ENCODE results near the gene SEC14L6.
"Not testable (repeated sequence)": the region's sequence is repeated elsewhere in the genome, so short reads cannot be mapped to it uniquely, and the experiment has no call there.

SEC14L6 gene

DNA sequence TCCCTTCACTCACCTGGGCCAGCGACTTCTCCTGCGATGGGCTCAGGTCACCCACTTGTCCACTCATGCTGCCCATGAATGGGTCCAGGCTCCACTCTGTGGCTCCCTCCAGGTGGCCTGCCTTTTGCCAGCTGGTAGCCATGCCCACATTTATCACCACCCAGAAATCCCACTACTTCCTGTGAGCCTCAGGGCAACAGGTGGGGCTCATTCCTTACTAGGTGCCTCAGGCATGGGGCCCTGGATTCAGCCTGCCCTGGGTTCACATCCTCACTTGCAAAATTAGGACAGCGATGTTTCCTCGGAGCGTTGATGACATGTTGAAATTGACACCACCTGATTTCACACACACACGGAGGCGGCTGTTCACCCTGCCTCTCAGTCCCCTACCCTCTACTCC is at the start of gene SEC14L6:
Gene SEC14L6 (minus strand): TSS at position 126 of the 400 bp plus-strand sequence. CDS start 59 bp downstream, at position 67.
- H3K4me3 ChIP-seq (ENCODE audit: low read depth, low read length): no peak within 1 kb of the TSS
- TF ChIP-seq, protein P1, sequence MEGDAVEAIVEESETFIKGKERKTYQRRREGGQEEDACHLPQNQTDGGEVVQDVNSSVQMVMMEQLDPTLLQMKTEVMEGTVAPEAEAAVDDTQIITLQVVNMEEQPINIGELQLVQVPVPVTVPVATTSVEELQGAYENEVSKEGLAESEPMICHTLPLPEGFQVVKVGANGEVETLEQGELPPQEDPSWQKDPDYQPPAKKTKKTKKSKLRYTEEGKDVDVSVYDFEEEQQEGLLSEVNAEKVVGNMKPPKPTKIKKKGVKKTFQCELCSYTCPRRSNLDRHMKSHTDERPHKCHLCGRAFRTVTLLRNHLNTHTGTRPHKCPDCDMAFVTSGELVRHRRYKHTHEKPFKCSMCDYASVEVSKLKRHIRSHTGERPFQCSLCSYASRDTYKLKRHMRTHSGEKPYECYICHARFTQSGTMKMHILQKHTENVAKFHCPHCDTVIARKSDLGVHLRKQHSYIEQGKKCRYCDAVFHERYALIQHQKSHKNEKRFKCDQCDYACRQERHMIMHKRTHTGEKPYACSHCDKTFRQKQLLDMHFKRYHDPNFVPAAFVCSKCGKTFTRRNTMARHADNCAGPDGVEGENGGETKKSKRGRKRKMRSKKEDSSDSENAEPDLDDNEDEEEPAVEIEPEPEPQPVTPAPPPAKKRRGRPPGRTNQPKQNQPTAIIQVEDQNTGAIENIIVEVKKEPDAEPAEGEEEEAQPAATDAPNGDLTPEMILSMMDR (IDR thresholded peaks at IDR 0.05; ENCODE audit: low read depth, low read length, missing control alignments): no peak
- no peak for DNase-seq (ENCODE audit: low read depth)
- in situ Hi-C loops (cut with HindIII; ENCODE audit: low sequenced_read_pairs): no loop called here

DNA sequence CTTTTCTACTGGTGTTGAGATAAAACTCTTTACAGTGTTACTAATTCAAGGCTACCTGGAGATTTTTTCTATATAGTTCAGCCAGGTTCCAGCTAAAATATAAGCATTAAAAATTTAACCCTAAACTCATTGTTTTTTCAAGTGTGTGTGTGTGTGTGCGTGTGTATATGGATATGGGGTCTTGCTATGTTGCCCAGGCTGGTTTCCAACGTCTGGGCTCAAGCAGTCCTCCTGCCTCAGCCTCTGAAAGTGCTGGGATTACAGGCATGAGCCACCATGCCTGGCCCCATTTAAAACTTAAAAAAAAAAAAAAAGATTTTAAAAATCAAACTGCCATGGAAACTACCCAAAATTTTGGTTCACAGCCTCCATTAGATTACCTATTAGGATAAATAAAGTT is 49.7 kb upstream of the SEC14L6 start:
- DNase-seq (ENCODE audit: low read depth): no peak
- in situ Hi-C loops (cut with HindIII; ENCODE audit: low sequenced_read_pairs): no loop called here
- TF ChIP-seq, protein P1 (IDR thresholded peaks at IDR 0.05; ENCODE audit: low read depth, low read length, missing control alignments): no peak
- no peak overlapping the region for H3K4me3 ChIP-seq (ENCODE audit: low read depth, low read length)

DNA sequence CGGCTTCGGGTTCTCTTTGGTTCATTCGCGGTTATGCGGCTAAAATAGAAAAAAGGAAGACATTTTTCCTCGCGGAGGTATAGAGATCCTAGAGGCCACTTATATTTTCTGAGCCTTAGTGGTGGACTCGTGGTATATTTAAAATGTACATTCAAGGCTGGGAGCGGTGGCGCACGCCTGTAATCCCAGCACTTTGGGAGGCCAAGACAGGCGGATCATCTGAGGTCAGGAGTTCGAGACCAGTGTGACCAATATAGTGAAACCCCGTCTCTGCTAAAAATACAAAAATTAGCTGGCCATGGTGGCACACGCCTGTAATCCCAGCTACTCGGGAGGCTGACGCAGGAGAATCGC is 45.8 kb upstream of the SEC14L6 start:
- in situ Hi-C loops (cut with HindIII; ENCODE audit: low sequenced_read_pairs); DNase-seq (ENCODE audit: low read depth): not testable (repeated sequence)
- H3K4me3 ChIP-seq (ENCODE audit: low read depth, low read length): peak overlapping the region; percentile 29

DNA sequence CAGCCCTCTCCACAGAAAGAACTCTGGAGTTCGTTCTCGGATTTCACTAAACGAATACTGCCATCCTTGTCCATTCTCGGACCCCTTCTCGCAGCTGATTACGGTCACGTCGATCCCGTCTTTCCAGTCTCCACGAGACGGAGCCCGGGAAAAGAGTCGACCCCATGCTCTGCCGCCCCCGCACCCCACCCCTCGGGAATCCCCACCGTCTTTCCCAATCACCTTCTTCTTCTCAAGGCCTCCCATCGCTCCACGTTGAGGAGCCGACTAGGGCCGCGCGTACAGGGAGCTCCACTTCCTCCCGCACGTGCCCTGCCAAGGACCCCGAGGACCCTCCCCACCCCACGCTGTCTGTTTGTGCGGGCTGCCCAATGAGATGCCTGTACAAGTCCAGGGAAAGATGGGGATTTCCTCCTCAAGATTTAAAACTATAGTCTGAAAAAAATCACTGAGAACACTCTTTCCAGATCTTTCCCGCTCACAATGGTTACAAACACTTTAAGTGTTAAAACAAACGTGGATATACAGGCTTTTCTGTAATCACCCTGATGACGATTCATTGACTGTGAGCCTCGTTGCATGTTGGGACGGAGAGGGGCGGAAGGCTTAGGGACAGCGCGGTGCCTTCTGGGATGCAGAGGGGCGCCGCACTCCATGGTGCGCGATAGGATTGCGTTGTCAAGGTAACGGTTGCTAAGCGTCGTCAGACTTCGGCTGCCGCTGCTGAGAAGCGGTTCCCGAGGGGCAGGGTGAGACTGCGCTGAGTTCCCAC is 45.2 kb upstream of the SEC14L6 start, which contains the start of gene PES1:
Gene PES1 (minus strand): TSS at position 323 of the 772 bp plus-strand sequence. CDS start 77 bp downstream, at position 246.
- H3K4me3 ChIP-seq (ENCODE audit: low read depth, low read length): peak within 1 kb of the TSS; percentile 87
- in situ Hi-C loops (cut with HindIII; ENCODE audit: low sequenced_read_pairs): no loop called here
- peak; percentile 97 for DNase-seq (ENCODE audit: low read depth)
- TF ChIP-seq, protein P1 (IDR thresholded peaks at IDR 0.05; ENCODE audit: low read depth, low read length, missing control alignments): no peak

DNA sequence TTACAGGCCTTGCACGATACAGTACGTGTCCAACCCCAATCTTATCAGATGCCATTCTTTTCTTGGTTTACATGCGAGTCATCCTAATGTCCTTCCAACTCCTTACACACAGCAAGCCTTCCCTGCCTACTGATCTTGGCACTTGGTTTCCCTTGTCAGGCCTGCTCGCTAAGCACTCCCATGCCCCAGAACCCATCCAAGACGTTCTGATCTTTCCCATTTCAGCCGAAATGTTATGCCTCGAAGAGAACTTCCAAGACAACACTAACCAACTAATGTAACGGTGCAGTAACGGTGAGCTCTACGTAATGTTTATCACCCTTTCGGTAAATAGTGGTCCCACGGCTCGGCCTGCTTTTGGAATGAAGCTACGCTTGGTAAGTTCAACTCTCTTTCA is 44.6 kb upstream of the SEC14L6 start:
- TF ChIP-seq, protein P1 (IDR thresholded peaks at IDR 0.05; ENCODE audit: low read depth, low read length, missing control alignments): no peak
- peak overlapping the region; percentile 87 for H3K4me3 ChIP-seq (ENCODE audit: low read depth, low read length)
- in situ Hi-C loops (cut with HindIII; ENCODE audit: low sequenced_read_pairs): no loop called here
- no peak for DNase-seq (ENCODE audit: low read depth)

DNA sequence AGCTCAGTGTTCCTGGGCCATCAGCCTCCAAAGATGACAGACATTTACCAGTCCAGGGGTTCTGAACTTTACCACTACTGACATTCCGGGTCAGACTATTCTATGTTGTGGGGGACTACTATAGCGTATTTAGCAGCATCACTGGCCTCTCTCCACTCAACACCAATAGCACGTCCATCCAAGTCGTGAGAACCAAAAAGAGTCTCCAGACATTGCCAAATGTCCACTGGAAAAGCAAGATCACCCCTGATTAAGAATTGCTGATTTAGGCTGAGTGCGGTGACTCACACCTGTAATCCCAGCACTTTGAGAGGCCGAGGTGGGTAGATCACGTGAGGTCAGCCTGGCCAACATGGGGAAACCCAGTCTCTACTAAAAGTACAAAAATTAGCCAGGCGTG is 39.9 kb upstream of the SEC14L6 start:
- no peak for DNase-seq (ENCODE audit: low read depth)
- TF ChIP-seq, protein P1 (IDR thresholded peaks at IDR 0.05; ENCODE audit: low read depth, low read length, missing control alignments): no peak
- H3K4me3 ChIP-seq (ENCODE audit: low read depth, low read length): no peak overlapping the region
- in situ Hi-C loops (cut with HindIII; ENCODE audit: low sequenced_read_pairs): no loop called here

DNA sequence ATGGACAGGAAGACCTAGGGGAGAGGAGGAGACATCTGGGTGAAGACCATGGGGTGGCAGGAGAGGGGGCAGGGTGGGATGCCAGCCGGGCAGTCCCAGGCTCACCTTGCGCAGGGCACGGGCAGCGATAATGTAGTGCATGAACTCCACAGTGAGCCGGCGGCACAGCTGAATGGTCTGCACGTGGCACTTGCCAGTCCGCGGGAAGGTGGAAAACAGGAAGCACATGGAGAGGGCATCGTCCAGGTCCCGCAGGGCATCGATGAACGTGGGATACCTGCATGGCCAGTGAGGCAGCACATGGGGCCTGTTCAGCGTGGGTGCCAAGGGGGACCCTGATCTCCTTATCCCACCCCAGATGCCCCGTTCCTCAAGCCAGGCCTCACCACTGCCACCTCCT is 37.9 kb upstream of the SEC14L6 start:
- in situ Hi-C loops (cut with HindIII; ENCODE audit: low sequenced_read_pairs): no loop called here
- DNase-seq (ENCODE audit: low read depth): no peak
- H3K4me3 ChIP-seq (ENCODE audit: low read depth, low read length): no peak overlapping the region
- TF ChIP-seq, protein P1 (IDR thresholded peaks at IDR 0.05; ENCODE audit: low read depth, low read length, missing control alignments): no peak
